Heart left ventricle (tissue), 13 donors: Measurements from ENCODE around the gene MRS2.

ENCODE experiments used
- POLR2A ChIP-seq, 2 donors: fragments of 450-650 bp; IDR thresholded peaks; one replicate each; pipeline ENCODE4 v1.6.1; 2017; ENCODE audit warnings: antibody characterized with exemption in 2 of 2, mild to moderate bottlenecking in 2 of 2, moderate library complexity in 2 of 2
- TF ChIP-seq, protein P1 (sequence below), 12 donors: fragments of 200-600 bp; sonication (generic) in 4 of 12; IDR thresholded peaks; one replicate each; pipeline versions ENCODE4 v1.5.0 to v1.8.0; 2018 to 2022; ENCODE audit warnings: antibody characterized with exemption in 12 of 12, mild to moderate bottlenecking in 5 of 12
- donor health status: ischemic (EF 13 %, LVEDD 7.1; RV severe dilation, severe dysfunction).
- donor health status: DM: no; HTN: yes; CAD: no.
- donor health status: DM: no; HTN: no; CAD: no.
- donor health status: ischemic (EF 25% LVEDD 6.9; RV normal size, moderate dysfunction).
- donor health status: ischemic (EF 25% LVEDD 5.7; RV mildly dilated, moderate dysfunction).
- donor health status: ischemic (EF 35%, LVEDD 5.7; RV mildly dilated, moderate dysfunction).
- donor health status: nonischemic (EF 11% LVEDD 7.7; RV severe dilation, severe dysfunction).
- donor health status: DM: yes; HTN: yes; CAD: no.
- donor health status: PGD.
- donor health status: ischemic (EF 29% LVEDD 5.4; RV normal size, mild dysfunction).
- donor health status: nonischemic (EF 23%, LVEDD 6.1; RV moderate dilation, normal function).

DNA sequence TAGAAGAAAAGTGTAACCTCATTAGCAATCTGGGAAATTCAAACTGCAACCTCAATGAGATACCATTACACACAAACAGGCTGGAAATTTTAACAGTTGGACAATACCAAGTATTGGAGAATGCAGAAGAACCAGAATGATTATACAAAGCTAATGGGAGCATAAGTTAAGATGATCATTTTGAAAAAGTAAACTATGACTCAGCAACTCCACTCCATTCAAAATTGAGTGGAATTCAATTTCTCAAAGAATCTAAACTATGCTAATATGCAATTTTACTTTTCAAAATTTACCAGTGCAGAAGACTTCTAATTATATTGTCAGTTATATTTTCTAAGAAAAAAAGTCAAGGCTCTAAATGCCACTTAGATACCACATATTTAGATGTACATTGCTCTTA lies 69.4 kb downstream of the MRS2 start:
- TF ChIP-seq, protein P1, sequence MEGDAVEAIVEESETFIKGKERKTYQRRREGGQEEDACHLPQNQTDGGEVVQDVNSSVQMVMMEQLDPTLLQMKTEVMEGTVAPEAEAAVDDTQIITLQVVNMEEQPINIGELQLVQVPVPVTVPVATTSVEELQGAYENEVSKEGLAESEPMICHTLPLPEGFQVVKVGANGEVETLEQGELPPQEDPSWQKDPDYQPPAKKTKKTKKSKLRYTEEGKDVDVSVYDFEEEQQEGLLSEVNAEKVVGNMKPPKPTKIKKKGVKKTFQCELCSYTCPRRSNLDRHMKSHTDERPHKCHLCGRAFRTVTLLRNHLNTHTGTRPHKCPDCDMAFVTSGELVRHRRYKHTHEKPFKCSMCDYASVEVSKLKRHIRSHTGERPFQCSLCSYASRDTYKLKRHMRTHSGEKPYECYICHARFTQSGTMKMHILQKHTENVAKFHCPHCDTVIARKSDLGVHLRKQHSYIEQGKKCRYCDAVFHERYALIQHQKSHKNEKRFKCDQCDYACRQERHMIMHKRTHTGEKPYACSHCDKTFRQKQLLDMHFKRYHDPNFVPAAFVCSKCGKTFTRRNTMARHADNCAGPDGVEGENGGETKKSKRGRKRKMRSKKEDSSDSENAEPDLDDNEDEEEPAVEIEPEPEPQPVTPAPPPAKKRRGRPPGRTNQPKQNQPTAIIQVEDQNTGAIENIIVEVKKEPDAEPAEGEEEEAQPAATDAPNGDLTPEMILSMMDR (IDR thresholded peaks at IDR 0.05) = no peak
- no peak for TF ChIP-seq POLR2A (IDR thresholded peaks at IDR 0.05)
